G401 (cell line): ENCODE data around the gene RUVBL2. TPM values are rescaled to one million over a fixed set of nuclear protein-coding genes. Genes with fewer than 3 reads are reported as not detected.

Experiments used
- DNase-seq: peaks from one replicate; pipeline ENCODE4 v3.0.0-alpha.2; 2015; ENCODE audit warnings: low spot score
- in situ Hi-C: cut with HindIII; loops from 2 replicates; pipeline ENCODE4 v1.10.0; 2016; ENCODE audit warnings: low sequenced_read_pairs, mixed read lengths
- total RNA-seq: library from RNA; depleted of rRNA; stranded (reverse); fragments of >200 nt; shearing (Covaris generic); gene quantifications from 2 replicates; pipeline ENCODE4 v1.2.3, GENCODE V29; 2014

The RUVBL2 gene
- total RNA-seq, 1 experiment from 2014 or later: 535 TPM

- DNase-seq: no peak
- in situ Hi-C loops: no loop called here
These were observed 30.9 kb upstream of the RUVBL2 start for GRCh38 chr19:48962849-48963165.

- in situ Hi-C loops: no loop called here
- DNase-seq: peak; percentile 49
These were observed 30.1 kb upstream of the RUVBL2 start for GRCh38 chr19:48963371-48964204.

- peak; percentile 63 for DNase-seq
- in situ Hi-C loops: no loop called here
These were observed 29.3 kb upstream of the RUVBL2 start for GRCh38 chr19:48964205-48965039.

GRCh38 chr19:48965040-48965805 lies 28.5 kb upstream of the RUVBL2 start, which contains the start of gene FTL:
Gene FTL (plus strand): TSS chr19:48965309. CDS start chr19:48965508, 199 bp downstream.
- DNase-seq: peak; percentile 98
- in situ Hi-C loops: no loop called here

- DNase-seq: peak; percentile 96
- in situ Hi-C loops: no loop called here
These were observed 27.7 kb upstream of the RUVBL2 start for GRCh38 chr19:48965806-48966540.

- no peak for DNase-seq
- in situ Hi-C loops: no loop called here
These were observed 26.9 kb upstream of the RUVBL2 start for GRCh38 chr19:48966541-48967345.

GRCh38 chr19:48967346-48968178 lies 26.1 kb upstream of the RUVBL2 start:
- in situ Hi-C loops: no loop called here

GRCh38 chr19:48968179-48968661 lies 25.5 kb upstream of the RUVBL2 start:
- no peak for DNase-seq
- in situ Hi-C loops: no loop called here

More at GRCh38 chr19:48967346-48968178, 26.1 kb upstream of the RUVBL2 start:
- DNase-seq: peak; percentile 50

GRCh38 chr19:48968813-48969218 lies 24.9 kb upstream of the RUVBL2 start:
- in situ Hi-C loops: no loop called here
- no peak for DNase-seq

- peak; percentile 70 for DNase-seq
- in situ Hi-C loops: no loop called here
These were observed 24.2 kb upstream of the RUVBL2 start for GRCh38 chr19:48969276-48970138.

GRCh38 chr19:48970139-48970766 lies 23.4 kb upstream of the RUVBL2 start:
- DNase-seq: peak; percentile 28
- in situ Hi-C loops: no loop called here

GRCh38 chr19:48970923-48971395 lies 22.7 kb upstream of the RUVBL2 start:
- peak; percentile 86 for DNase-seq
- in situ Hi-C loops: no loop called here

- DNase-seq: peak; percentile 72
- in situ Hi-C loops: no loop called here
These were observed 17.5 kb upstream of the RUVBL2 start for GRCh38 chr19:48975947-48976847.

GRCh38 chr19:48977061-48977460 lies 16.6 kb upstream of the RUVBL2 start:
- in situ Hi-C loops: no loop called here
- no peak for DNase-seq

- DNase-seq: peak; percentile 26
- in situ Hi-C loops: no loop called here
These were observed 11.4 kb upstream of the RUVBL2 start for GRCh38 chr19:48982280-48982679.
